Adipose tissue (tissue), 3 donors: Measurements from ENCODE around the gene PPDPF. TPM values are rescaled to one million over a fixed set of nuclear protein-coding genes. Genes with fewer than 3 reads are reported as not detected.
"Not testable (repeated sequence)": the region's sequence is repeated elsewhere in the genome, so short reads cannot be mapped to it uniquely, and the experiment has no call there.

Source experiments
- H3K27ac ChIP-seq: one replicate; pipeline ENCODE4 v1.5.1; 2013; ENCODE audit warnings: low read depth, low read length
- WGBS, 3 donors: extraction: QIAGEN DNeasy Blood & Tissue Kit; methylation state at CpG; one replicate each; pipeline ENCODE4 v1.1.7; 2013; 5-methylcytosine and 5-hydroxymethylcytosine counted together
- polyA plus RNA-seq, 3 donors: library from polyadenylated mRNA; stranded (reverse); fragments of 200-250 nt; gene quantifications; one replicate each; pipeline ENCODE4 v1.2.3, GENCODE V29; 2013
- donor health status: healthy with polysubstance abuse.
- donor health status: Bipolar disorder and iron deficiency.
- donor health status: healthy.

PPDPF gene
- polyA plus RNA-seq, result 100 to 1,000 TPM; 195 to 215 (median 203) TPM

DNA sequence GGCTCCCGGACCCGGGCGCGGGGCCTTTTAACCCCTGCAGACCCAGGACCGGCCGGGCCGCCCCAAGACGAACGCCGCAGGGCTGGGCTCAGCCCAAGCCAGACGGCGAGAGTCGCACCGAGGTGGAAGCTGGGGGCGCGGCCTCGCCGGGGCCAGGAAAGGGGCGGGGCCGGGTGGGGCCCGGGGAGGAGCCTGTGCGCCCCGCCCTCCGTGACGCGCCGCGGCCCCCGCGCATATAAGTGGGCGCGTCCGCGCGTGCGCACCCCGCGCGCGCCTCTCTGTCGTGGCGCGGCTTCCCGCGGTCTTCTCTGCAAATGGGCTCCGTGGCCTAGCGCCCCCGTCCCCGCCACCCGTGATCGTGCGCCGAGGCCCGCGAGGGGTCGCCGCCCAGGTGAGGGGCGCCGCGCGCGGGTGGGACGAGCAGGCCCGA is at the start of gene PPDPF:
TSS of gene PPDPF (plus strand) at position 262 of the 430 bp plus-strand sequence. CDS start 544 bp downstream, outside the sequence.
- no peak within 1 kb of the TSS for H3K27ac ChIP-seq
- 0 to 1% (median 0%) methylated on average over 25 to 64 of the region's 64 CpGs for WGBS, 3 donors

DNA sequence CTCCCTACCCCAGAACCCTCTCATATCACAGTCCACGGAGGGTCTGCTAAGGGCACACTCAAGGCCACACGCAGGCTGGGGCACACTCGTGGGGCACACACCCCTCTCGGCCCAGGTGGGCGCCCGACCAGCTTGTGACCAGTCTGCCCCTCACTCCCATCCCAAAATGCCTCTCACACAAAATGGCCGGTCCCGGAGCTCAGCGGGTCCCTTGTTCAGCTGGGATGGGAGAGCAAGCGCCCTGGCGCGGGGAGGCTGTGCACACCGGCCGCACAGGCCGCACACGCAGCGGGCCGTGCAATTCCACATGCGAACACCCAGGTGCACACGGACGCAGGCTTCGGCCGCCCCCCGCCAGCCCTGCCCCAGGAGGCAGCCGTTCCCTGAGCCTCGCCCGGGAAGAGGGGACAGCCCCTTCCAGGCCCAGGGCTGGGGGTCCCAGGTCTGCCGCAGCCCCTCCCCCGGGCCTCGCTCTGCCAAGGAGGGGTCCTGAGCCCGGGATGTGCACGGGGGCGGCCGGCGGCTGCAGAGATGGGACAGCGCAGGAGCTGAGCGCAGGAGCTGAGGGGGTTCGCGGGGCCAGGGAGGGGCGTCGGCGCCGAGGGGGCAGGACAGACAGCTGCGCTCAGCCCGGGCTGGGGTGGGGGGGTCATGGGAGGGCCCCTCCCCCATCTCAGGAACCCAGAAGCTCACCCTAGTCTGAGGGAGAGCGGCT is 49.4 kb upstream of the PPDPF start:
- 10 to 15% (median 12%) methylated on average over 38 to 45 of the region's 46 CpGs for WGBS, 3 donors
- no peak overlapping the region for H3K27ac ChIP-seq

DNA sequence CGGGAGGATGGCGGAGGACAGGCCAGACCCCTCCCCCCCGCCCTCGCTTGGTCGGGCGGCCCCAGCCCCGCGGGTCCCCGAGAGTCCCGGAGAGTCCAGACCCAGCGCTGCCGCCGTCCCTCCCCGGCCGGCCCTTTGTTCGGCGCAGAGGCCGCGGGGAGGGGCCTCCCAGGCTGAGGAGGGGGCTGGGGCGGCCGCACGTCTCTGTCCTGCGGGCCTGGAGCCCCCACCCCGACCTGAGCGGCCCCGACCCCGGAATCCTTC is 48.9 kb upstream of the PPDPF start:
- 1 to 3% (median 2%) methylated on average over 21 to 27 of the region's 27 CpGs for WGBS, 3 donors
- H3K27ac ChIP-seq, result no peak overlapping the region

DNA sequence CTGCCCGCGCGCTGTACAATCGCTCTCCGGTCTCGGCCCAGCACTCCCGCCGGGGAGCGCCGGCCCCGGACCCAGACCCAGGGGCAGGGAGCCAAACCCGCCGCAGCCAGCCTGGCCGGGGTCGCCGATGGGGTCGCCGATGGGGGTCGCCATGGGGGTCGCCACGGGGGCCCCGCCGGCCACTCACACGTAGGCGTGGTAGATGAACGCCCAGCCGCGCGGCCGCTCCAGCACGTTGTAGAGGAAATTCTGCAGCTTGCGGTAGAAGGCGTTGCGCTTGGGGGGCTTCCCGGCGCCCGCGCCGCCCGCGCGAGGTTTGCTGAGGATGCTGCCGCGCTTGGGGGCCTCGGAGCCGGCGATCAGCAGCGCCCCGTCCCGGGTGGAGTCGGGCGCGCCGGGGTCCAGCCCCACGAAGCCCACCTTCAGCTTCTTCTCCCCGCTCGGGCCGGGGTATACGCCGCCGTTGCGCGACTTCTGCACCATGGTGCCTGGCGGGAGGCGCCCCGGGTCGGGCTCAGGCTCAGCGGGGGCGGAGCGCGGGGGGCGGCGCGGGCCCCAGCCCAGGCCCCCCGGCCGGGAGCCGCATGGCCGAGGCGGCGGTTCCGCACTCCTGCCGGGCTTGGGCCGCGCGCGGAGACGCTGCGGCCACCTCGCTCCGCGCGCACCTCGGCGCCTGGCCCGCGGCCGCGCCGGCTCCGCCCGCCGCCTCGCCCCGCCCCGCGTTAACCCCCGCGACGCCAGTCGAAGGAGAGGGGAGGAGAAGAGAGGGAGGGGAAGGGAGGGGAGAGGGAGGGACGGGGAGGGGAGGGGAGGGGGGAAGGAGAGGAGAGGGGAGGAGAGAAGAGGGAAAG is 48.4 kb upstream of the PPDPF start, which contains the start of gene KCNQ2:
TSS of gene KCNQ2 (minus strand) at position 675 of the 851 bp plus-strand sequence. CDS start at position 483, 192 bp downstream.
- 1 to 2% (median 1%) methylated on average over 52 to 111 of the region's 111 CpGs for WGBS, 3 donors
- no peak within 1 kb of the TSS for H3K27ac ChIP-seq

- 54 to 63% (median 61%) methylated on average over 10 to 11 of the region's 13 CpGs for WGBS, 3 donors
- no peak overlapping the region for H3K27ac ChIP-seq
Measured at GRCh38 chr20:63472862-63473390, 47.6 kb upstream of the PPDPF start.

DNA sequence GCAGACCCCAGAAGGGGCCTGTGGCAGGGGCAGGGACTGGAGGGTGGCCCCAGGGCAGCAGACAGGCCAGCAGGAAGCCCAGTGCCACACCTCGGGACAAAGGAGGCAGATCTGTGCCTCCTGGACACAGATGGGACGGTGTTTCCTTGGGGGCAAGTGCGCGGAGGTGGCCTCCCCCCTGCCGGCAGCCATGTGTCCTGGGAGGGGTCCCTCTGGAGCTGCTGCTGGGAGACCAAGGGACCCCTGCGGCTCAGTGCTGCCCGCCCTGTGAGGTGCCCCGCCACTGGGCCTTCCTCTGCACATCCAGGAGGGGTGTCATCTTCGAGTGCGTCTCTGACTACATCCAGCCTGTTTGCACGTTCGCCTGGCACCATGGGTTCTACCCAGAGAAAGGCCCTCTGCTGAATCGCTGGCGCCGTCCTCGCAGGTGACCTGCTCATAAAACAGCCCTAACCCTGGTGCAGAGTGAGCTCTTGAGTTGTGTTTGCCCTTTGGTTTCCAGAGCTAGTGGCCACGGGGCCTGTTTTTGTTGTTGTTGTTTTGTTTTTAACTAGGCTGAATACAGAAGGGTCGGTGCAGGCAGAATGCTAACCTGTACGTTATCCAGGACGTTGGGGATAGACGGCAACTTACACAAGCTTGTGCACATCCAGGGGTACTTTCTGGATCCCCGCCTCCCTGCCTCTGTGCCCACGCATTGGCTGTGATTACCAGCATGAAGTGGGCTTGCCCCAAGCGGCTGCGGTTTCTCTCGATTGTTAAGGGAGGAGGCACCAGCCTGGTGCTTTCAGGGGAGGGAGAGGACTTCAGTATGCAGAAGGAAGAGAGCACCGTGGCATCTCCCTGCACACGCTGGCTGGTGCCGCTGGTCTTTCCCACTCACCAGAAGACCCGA is 46.8 kb upstream of the PPDPF start:
- H3K27ac ChIP-seq, result no peak overlapping the region
- WGBS, 3 donors, result 31 to 35% (median 34%) methylated on average over 29 to 30 of the region's 30 CpGs

DNA sequence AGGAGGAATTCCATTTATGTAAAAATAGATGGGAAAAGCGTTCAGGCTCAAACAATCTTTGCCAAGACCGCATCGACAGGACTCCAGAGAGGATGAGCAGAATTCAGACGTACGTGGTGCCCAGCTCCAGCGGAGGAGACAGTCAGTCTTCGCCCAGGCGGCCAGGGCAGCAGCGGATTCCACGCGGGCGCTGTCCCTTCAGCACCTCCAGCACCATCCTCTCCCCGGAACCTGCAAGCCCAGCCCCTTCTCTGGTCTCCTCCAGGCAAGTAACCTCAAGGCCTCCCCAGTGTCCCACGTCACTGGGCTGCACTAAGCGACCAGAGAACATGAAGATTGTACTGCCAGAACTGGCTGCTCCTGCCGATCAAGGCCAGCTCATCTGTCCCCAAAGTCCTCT is 45.4 kb upstream of the PPDPF start:
- no peak overlapping the region for H3K27ac ChIP-seq
- 8 to 14% (median 9%) methylated on average over 16 of the region's 16 CpGs for WGBS, 3 donors

GRCh38 chr20:63477061-63477616 is 43.4 kb upstream of the PPDPF start:
- WGBS, 3 donors, result 29 to 37% (median 33%) methylated on average over 21 of the region's 21 CpGs
- no peak overlapping the region for H3K27ac ChIP-seq

DNA sequence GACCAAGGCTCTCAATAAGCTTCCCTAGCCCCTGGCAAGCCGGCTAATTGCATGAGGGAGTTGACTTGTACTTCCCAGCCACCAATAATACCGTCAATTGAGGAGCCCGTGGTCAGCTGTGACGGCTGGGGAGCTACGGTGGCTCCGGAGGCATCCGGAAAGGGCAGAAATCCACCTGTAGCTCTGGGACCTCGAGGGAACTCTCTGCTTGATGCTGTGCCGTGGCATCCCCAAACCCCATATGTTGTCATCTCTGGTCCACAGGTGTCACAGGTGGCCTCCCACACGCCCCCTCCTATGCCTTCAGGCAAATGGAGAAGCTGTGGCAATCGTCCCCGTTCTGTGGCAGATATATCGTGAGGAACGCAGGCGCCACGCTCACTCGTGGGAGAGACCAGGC is 42.6 kb upstream of the PPDPF start:
- WGBS, 3 donors, result 62 to 67% (median 63%) methylated on average over 17 of the region's 17 CpGs
- H3K27ac ChIP-seq, result no peak overlapping the region

GRCh38 chr20:63478346-63479302 is 41.9 kb upstream of the PPDPF start:
- 78 to 84% (median 82%) methylated on average over 34 of the region's 34 CpGs for WGBS, 3 donors
- no peak overlapping the region for H3K27ac ChIP-seq

DNA sequence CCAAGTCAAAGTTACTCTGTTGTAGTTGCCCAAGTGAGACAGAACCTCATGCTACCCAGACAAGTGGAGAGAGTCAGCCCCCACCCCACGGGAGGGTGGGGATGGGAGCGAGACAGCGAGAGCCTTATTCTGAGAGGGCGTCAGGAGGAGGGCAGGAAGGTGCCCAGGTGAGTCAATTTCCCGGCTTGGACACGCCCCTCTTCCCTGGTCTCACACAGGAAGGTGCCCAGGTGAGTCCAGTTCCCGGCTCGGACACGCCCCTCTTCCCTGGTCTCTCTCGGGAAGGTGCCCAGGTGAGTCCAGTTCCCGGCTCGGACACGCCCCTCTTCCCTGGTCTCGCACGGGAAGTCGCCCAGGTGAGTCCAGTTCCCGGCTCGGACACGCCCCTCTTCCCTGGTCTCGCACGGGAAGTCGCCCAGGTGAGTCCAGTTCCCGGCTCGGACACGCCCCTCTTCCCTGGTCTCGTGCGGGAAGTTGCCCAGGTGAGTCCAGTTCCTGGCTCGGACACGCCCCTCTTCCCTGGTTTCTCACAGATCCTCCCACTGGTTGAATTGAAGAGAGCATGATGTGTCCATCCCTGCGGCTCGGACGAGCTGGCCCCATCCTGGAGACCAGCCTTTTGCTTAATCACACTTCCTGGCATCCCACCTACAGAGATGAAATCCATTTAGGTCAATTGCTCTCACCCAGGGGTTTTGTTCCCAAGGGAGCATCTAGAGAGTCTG is 40.7 kb upstream of the PPDPF start:
- H3K27ac ChIP-seq, result not testable (repeated sequence)
- WGBS, 3 donors, result 28 to 62% (median 56%) methylated on average over 29 to 32 of the region's 32 CpGs

GRCh38 chr20:63481503-63481902 is 39.1 kb upstream of the PPDPF start:
- 54 to 62% (median 61%) methylated on average over 12 of the region's 12 CpGs for WGBS, 3 donors
- no peak overlapping the region for H3K27ac ChIP-seq

DNA sequence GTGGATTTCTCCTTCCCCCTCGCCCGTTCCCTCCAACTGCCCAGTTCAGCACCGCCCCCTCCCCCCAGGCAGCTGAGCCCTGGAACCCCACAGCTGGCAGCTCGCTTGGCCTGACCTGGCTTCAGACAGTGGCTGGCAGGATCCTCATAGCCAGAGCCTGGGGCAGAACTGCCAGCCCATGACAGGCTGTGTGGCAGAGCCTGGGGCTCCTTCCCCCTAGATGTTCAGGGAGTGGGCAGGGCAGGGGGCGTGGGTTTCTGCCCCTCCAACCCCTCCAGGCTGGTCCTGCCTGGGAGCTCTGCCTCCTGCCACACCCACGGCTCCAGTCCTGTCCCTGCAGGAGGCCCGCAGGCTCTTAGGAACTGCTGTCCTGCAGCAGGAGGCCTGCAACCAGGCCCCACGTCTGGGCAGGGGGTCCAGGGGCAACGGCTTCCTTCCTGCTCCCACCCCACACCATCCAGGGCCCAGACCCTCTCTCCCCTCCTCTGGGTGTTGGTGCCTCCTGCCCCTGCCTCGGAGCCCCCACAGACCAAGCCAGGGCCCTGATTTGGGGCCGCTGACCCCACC is 38.5 kb upstream of the PPDPF start:
- whole genome bisulfite sequencing, 3 donors, result 46 to 56% (median 47%) methylated on average over 11 of the region's 11 CpGs
- no peak overlapping the region for H3K27ac ChIP-seq

DNA sequence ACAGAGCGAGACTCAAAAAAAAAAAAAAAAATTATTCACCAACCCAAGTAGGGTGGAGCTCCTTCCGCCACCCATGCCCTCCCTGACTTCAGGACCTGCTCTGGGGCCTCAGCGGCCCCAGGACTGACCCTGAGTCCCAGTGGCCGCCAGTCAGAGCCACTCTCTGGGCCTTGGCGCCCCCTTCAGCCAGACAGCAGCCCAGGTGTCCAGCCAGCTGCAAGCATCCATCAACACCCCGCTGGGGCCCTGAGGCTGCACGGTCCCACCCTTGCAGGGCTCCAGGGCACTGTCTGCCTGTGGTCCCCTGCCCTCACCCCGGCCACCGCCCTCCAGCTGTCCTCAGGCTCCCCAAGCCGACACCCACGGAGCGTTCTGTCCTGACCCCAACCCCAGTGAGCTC is 36.7 kb upstream of the PPDPF start:
- 63 to 66% (median 66%) methylated on average over 9 to 12 of the region's 12 CpGs for WGBS, 3 donors
- no peak overlapping the region for H3K27ac ChIP-seq

DNA sequence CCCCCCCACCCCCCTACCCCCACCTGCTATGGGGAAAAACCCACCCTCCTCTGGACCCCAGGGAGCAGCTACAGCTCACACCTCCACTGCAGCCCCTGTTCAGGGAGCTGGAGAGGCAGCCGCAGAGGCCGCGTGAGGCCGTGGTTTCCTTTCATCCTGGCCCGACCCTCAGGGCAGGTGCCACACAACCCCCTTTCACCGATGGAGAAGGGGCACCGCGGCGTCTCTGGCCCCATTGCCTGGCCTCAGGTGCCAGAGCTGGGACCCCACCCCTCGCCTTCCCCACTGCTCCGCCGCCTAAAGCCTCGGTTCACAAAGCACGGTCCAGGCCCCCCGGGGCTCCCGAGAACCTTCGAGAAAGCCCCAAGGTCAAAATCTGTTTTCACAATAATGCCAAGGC is 36.3 kb upstream of the PPDPF start:
- H3K27ac ChIP-seq, result no peak overlapping the region
- 38 to 51% (median 41%) methylated on average over 16 to 17 of the region's 17 CpGs for WGBS, 3 donors
